K562 (cell line): ENCODE data around the gene FKBP8. TPM values are rescaled to one million over a fixed set of nuclear protein-coding genes. Genes with fewer than 3 reads are reported as not detected.
A peak's percentile ranks its signal among the peaks of the same experiment; 100 is the strongest.

Source experiments
- CSDE1 ChIP-seq, 2 experiments: fragments of 450-650 bp; IDR thresholded peaks; 2 replicates each; pipeline ENCODE4 v1.6.1; 2016; ENCODE audit warnings: mild to moderate bottlenecking in 1 of 2
- DACH1 ChIP-seq: fragments of 450-650 bp; IDR thresholded peaks from 2 replicates; pipeline ENCODE4 v1.6.1; 2018; ENCODE audit not compliant: partially characterized antibody
- ESRRA ChIP-seq: fragments of 450-650 bp; IDR thresholded peaks from 2 replicates; pipeline ENCODE4 v1.6.1; 2014; ENCODE audit warnings: low read depth, mild to moderate bottlenecking, moderate library complexity, borderline replicate concordance
- FOSL1 ChIP-seq: fragments of 200-800 bp; sonication (Bioruptor generic); conservative IDR thresholded peaks from 2 replicates; pipeline ENCODE4 v1.6.1; 2016; ENCODE audit warnings: missing genetic modification characterization, missing compliant biosample characterization
- GABPB1 ChIP-seq: sonication (generic); formaldehyde crosslinking; IDR thresholded peaks from 2 replicates; pipeline ENCODE4 v1.8.0; 2022; ENCODE audit warnings: mild to moderate bottlenecking, missing genetic modification reagents
- HNRNPUL1 ChIP-seq: fragments of 200-400 bp; formaldehyde crosslinking; IDR thresholded peaks from 2 replicates; pipeline ENCODE4 v1.6.1; 2017; ENCODE audit warnings: low read length
- KDM1A ChIP-seq, 2 experiments: fragments of 450-650 bp; IDR thresholded peaks; 2 replicates each; pipeline ENCODE4 v1.6.1; 2016; ENCODE audit warnings: mild to moderate bottlenecking in 2 of 2
- PRPF4 ChIP-seq: fragments of 200-400 bp; formaldehyde crosslinking; IDR thresholded peaks from one replicate; pipeline ENCODE4 v1.6.1; 2017; ENCODE audit warnings: low read length, low read depth, mild to moderate bottlenecking; ENCODE audit not compliant: insufficient read depth, poor library complexity, severe bottlenecking
- TAL1 ChIP-seq: fragments of 450-650 bp; IDR thresholded peaks from 2 replicates; pipeline ENCODE4 v1.6.1; 2016; ENCODE audit warnings: mild to moderate bottlenecking
- TCF3 ChIP-seq: sonication (generic); formaldehyde crosslinking; IDR thresholded peaks from 2 replicates; pipeline ENCODE4 v1.4.0; 2020; ENCODE audit warnings: mild to moderate bottlenecking, missing genetic modification reagents
- ZNF165 ChIP-seq: fragments of 250-450 bp; sonication (Bioruptor Pico); IDR thresholded peaks from 2 replicates; pipeline ENCODE4 v1.4.0; 2020; ENCODE audit warnings: borderline replicate concordance
- ZNF696 ChIP-seq: fragments of 250-450 bp; sonication (Bioruptor Pico); conservative IDR thresholded peaks from 2 replicates; pipeline ENCODE4 v1.4.0; 2020; ENCODE audit warnings: mild to moderate bottlenecking, moderate library complexity
- ZNF707 ChIP-seq: fragments of 250-450 bp; sonication (Bioruptor Pico); conservative IDR thresholded peaks from 2 replicates; pipeline ENCODE4 v1.8.0; 2022; ENCODE audit warnings: inconsistent platforms, mild to moderate bottlenecking, moderate library complexity
- ZNF766 ChIP-seq: fragments of 200-800 bp; sonication (Bioruptor generic); conservative IDR thresholded peaks from 2 replicates; pipeline ENCODE4 v1.6.1; 2016; ENCODE audit warnings: missing genetic modification characterization, missing compliant biosample characterization
- polyA plus RNA-seq, 8 experiments: library from polyadenylated mRNA; depleted of rRNA in 4 of 8; stranded (reverse) in 5 of 8; unstranded in 3 of 8; fragments of >200 nt; fragmentation: Nextera tagmentation in 2 of 8; fragmentation: Illumina TruSeq in 1 of 8; extraction: Ambion mirVana in 2 of 8; extraction: Trizol in 1 of 8; gene quantifications; 2 replicates each; pipeline versions ENCODE4 v1.2.1 to v1.2.3, GENCODE V29; 2011 to 2014; ENCODE audit warnings: inconsistent platforms in 1 of 8, missing spikeins in 1 of 8
- total RNA-seq, 7 experiments: library from RNA; depleted of rRNA in 6 of 7; stranded (reverse); fragments of >200 nt in 6 of 7; fragmentation: Illumina TruSeq in 2 of 7; extraction: Trizol in 2 of 7; gene quantifications; 2 replicates each; pipeline versions ENCODE4 v1.2.1 to v1.2.3, GENCODE V29; 2011 to 2021; ENCODE audit warnings: low replicate concordance in 1 of 7
- TF ChIP-seq, protein P1 (sequence below): fragments of 150-350 bp; conservative IDR thresholded peaks from 2 replicates; pipeline ENCODE4 v1.6.1; 2014; ENCODE audit warnings: low read length
- TF ChIP-seq, protein P2 (sequence below), 2 experiments: IDR thresholded peaks in 1 of 2; conservative IDR thresholded peaks in 1 of 2; 2 replicates each; pipeline ENCODE4 v1.6.1; 2016; ENCODE audit warnings: low read depth in 2 of 2, mild to moderate bottlenecking in 1 of 2, missing compliant biosample characterization in 1 of 2, missing genetic modification characterization in 1 of 2, moderate library complexity in 1 of 2
- TF ChIP-seq, protein P3 (sequence below): fragments of 250-450 bp; sonication (Bioruptor Pico); IDR thresholded peaks from 2 replicates; pipeline ENCODE4 v1.4.0; 2020; ENCODE audit warnings: mild to moderate bottlenecking, moderate library complexity
- TF ChIP-seq, protein P4 (sequence below), 2 experiments: fragments of 450-650 bp; conservative IDR thresholded peaks; 2 replicates each; pipeline ENCODE4 v1.6.1; 2017; ENCODE audit warnings: mild to moderate bottlenecking in 2 of 2, moderate library complexity in 2 of 2

Gene FKBP8
- total and polyA plus RNA-seq, 9 of the 15 experiments (the other 6 are each of a cell fraction or from before 2014, with no cell fraction given) = 0.46 to 236 (median 104) TPM

DNA sequence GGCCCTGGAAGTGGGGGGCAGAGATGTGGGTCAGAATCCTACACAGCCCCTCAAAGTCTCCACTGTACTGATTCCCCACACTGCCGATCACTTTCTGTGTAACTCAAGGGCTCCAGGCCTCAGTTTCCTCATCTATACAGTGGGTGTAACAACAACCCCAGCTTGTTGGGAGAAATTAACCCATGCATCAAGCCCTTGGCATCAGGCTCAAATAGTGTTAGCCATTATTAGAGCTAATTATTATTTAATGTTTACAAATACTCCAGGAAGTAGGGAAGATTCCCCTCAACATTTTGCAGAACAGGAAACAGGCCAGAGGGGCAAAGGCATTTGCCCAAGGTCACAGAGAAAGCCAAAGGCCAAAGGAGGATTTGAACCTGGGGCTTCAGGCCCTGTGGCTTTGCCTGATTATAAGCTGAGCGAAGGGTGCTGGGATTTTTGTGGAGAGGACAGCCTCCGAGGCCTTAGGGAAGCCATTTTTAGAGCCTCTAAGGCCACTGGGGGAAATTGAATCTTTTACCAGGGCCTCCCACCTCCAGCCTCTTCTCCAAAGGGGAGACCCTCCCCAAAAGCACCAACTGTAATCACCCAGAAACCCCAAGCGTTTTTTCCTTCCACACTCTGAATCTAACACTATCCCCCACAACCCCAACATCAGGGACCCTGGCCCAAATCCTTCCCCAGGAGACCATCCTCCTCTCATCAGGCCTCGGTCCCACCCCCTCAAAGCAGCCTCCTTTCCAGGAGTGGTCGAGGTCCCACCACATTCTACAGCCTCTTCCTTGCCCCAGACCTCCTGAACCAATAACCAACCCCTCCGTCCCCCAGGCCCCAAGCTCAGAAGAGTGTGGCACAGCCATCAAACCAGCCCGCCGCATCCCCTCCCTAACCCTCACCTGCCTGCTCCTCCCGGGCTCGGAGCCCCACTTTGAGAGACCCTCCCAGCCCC is 1.1 kb downstream of the FKBP8 start (continued):
- TF ChIP-seq, protein P1, sequence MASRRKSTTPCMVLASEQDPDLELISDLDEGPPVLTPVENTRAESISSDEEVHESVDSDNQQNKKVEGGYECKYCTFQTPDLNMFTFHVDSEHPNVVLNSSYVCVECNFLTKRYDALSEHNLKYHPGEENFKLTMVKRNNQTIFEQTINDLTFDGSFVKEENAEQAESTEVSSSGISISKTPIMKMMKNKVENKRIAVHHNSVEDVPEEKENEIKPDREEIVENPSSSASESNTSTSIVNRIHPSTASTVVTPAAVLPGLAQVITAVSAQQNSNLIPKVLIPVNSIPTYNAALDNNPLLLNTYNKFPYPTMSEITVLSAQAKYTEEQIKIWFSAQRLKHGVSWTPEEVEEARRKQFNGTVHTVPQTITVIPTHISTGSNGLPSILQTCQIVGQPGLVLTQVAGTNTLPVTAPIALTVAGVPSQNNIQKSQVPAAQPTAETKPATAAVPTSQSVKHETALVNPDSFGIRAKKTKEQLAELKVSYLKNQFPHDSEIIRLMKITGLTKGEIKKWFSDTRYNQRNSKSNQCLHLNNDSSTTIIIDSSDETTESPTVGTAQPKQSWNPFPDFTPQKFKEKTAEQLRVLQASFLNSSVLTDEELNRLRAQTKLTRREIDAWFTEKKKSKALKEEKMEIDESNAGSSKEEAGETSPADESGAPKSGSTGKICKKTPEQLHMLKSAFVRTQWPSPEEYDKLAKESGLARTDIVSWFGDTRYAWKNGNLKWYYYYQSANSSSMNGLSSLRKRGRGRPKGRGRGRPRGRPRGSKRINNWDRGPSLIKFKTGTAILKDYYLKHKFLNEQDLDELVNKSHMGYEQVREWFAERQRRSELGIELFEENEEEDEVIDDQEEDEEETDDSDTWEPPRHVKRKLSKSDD = no peak
- no peak for TF ChIP-seq FOSL1 (tag)
- TF ChIP-seq ZNF696 (CRISPR knock-in tag) = no peak
- TF ChIP-seq, protein P2, sequence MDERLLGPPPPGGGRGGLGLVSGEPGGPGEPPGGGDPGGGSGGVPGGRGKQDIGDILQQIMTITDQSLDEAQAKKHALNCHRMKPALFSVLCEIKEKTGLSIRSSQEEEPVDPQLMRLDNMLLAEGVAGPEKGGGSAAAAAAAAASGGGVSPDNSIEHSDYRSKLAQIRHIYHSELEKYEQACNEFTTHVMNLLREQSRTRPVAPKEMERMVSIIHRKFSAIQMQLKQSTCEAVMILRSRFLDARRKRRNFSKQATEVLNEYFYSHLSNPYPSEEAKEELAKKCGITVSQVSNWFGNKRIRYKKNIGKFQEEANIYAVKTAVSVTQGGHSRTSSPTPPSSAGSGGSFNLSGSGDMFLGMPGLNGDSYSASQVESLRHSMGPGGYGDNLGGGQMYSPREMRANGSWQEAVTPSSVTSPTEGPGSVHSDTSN (CRISPR knock-in tag; IDR thresholded peaks at IDR 0.05; ENCODE audit: low read depth) = no peak
- TF ChIP-seq, protein P2 (tag; conservative IDR thresholded peaks at IDR 0.05; ENCODE audit: low read depth) = no peak
- TF ChIP-seq ZNF707 (CRISPR knock-in tag) = no peak
- TF ChIP-seq, protein P3, sequence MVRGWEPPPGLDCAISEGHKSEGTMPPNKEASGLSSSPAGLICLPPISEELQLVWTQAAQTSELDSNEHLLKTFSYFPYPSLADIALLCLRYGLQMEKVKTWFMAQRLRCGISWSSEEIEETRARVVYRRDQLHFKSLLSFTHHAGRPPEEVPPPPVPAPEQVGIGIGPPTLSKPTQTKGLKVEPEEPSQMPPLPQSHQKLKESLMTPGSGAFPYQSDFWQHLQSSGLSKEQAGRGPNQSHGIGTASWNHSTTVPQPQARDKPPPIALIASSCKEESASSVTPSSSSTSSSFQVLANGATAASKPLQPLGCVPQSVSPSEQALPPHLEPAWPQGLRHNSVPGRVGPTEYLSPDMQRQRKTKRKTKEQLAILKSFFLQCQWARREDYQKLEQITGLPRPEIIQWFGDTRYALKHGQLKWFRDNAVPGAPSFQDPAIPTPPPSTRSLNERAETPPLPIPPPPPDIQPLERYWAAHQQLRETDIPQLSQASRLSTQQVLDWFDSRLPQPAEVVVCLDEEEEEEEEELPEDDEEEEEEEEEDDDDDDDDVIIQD (CRISPR knock-in tag) = no peak
- no peak for TF ChIP-seq CSDE1 (IDR thresholded peaks at IDR 0.05)
- TF ChIP-seq KDM1A (IDR thresholded peaks at IDR 0.05) = peak in 1 of 2 experiments; percentile 61; a peak in 2 of 4 replicates
- TF ChIP-seq PRPF4 = no peak
- peak; percentile 44 for TF ChIP-seq ESRRA
- TF ChIP-seq ZNF766 (CRISPR knock-in tag) = no peak
- no peak for TF ChIP-seq DACH1
- no peak for TF ChIP-seq TAL1
- TF ChIP-seq, protein P4, sequence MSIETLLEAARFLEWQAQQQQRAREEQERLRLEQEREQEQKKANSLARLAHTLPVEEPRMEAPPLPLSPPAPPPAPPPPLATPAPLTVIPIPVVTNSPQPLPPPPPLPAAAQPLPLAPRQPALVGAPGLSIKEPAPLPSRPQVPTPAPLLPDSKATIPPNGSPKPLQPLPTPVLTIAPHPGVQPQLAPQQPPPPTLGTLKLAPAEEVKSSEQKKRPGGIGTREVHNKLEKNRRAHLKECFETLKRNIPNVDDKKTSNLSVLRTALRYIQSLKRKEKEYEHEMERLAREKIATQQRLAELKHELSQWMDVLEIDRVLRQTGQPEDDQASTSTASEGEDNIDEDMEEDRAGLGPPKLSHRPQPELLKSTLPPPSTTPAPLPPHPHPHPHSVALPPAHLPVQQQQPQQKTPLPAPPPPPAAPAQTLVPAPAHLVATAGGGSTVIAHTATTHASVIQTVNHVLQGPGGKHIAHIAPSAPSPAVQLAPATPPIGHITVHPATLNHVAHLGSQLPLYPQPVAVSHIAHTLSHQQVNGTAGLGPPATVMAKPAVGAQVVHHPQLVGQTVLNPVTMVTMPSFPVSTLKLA (conservative IDR thresholded peaks at IDR 0.05) = no peak
- no peak for TF ChIP-seq GABPB1
- TF ChIP-seq HNRNPUL1 = no peak
- TF ChIP-seq ZNF165 (CRISPR knock-in tag) = no peak
- TF ChIP-seq TCF3 = no peak
